ENCODE results near the gene HIGD1B. TPM values are rescaled to one million over a fixed set of nuclear protein-coding genes. Genes with fewer than 3 reads are reported as not detected.

Gene HIGD1B
- total and polyA plus RNA-seq, 2 of the 13 experiments (the other 11 are each of a cell fraction or from before 2014, with no cell fraction given): not detected

- peak; percentile 65 for TF ChIP-seq CTCF (CRISPR knock-in tag; IDR thresholded peaks at IDR 0.05)
These were observed 31.0 kb downstream of the HIGD1B start (continued) for GRCh38 chr17:44878627-44879221.

GRCh38 chr17:44879376-44879775, 31.7 kb downstream of the HIGD1B start:
- no TSS peak for BruUV-seq (replicated peaks)
- H3K9ac ChIP-seq (ENCODE audit: insufficient read depth, low read depth, low read length): no peak overlapping the region
- H3K9me3 ChIP-seq (ENCODE audit: low read length): no peaks in the 10 kb centered on the region
- peaks cover 42 to 90% of the 10 kb centered on the region in 2 experiments for H3K36me3 ChIP-seq (replicated peaks in 1 of 2; ENCODE audit: control insufficient read depth in 1 of 2, insufficient read depth in 2 of 2, low read length in 2 of 2)
- no peaks in the 10 kb centered on the region for H4K20me1 ChIP-seq (ENCODE audit: insufficient read depth, low read length)
- H3K27me3 ChIP-seq (ENCODE audit: control insufficient read depth in 1 of 2, insufficient read depth in 2 of 2, low read length in 2 of 2): no peaks in the 10 kb centered on the region
- WGBS (ENCODE audit: low lambda C conversion rate): 93% methylated on average over 6 of the region's 6 CpGs
- DNase-seq (ENCODE audit: low spot score) (no peak), FAIRE-seq (no peak), ATAC-seq (no peak)
- ChIA-PET POLR2A (interaction anchor here (1.6 kb wide), 1 partner anchor 19 kb away, joined by 4 read pairs; the partner anchor contains the start of gene EFTUD2), CTCF (ENCODE audit: low intra/inter-chr PET ratio, low total read pairs) (interaction anchor here (1.7 to 1.8 kb wide), 2 partner anchors 100 to 104 kb away, joined by 13 to 25 read pairs; no protein-coding TSS in a partner anchor)
- H3K4me2 ChIP-seq (ENCODE audit: low read depth, low read length): no peak overlapping the region
- TF ChIP-seq GATA4 (IDR thresholded peaks at IDR 0.05; ENCODE audit: borderline replicate concordance, low read depth) (no peak), ZFYVE20 (CRISPR knock-in tag; IDR thresholded peaks at IDR 0.05; ENCODE audit: borderline replicate concordance, low read depth) (no peak), MTF2 (CRISPR knock-in tag; IDR thresholded peaks at IDR 0.05; ENCODE audit: borderline replicate concordance) (no peak), ZNF230 (CRISPR knock-in tag; IDR thresholded peaks at IDR 0.05) (no peak), FOXK1 (CRISPR knock-in tag; IDR thresholded peaks at IDR 0.05; ENCODE audit: borderline replicate concordance, low read depth) (no peak), KDM2A (CRISPR knock-in tag; IDR thresholded peaks at IDR 0.05; ENCODE audit: borderline replicate concordance, low read depth) (no peak), PRMT3 (CRISPR knock-in tag; IDR thresholded peaks at IDR 0.05; ENCODE audit: borderline replicate concordance, low read depth) (no peak), CENPT (CRISPR knock-in tag; IDR thresholded peaks at IDR 0.05; ENCODE audit: low read depth) (no peak), ZFP1 (CRISPR knock-in tag; IDR thresholded peaks at IDR 0.05) (no peak), ZNF407 (CRISPR knock-in tag; IDR thresholded peaks at IDR 0.05; ENCODE audit: not compliant biosample characterization) (no peak), ELF3 (CRISPR knock-in tag; IDR thresholded peaks at IDR 0.05) (no peak)
- H3K4me1 ChIP-seq (ENCODE audit: insufficient read depth, low read length): no peaks in the 10 kb centered on the region
- intact Hi-C loops (cut with micrococcal nuclease; ENCODE audit: unreplicated experiment) (no loop called here), in situ Hi-C loops (cut with HindIII; ENCODE audit: extremely low pct_ligation_motif_present, low pct_unique_long_range_greater_than_20kb) (no loop called here)
- H3K79me2 ChIP-seq (ENCODE audit: insufficient read depth, low read length): no peaks in the 10 kb centered on the region
- no peak overlapping the region for H3K27ac ChIP-seq (ENCODE audit: extremely low read length, insufficient read depth, low read length)
- H2AFZ ChIP-seq (ENCODE audit: low read length): no peak overlapping the region
- H3K4me3 ChIP-seq (replicated peaks in 1 of 3; ENCODE audit: insufficient read depth in 1 of 3, low read depth in 2 of 3, low read length in 3 of 3): no peak overlapping the region

All from HepG2 (cell line).